ENCODE results near the gene CCDC194.

CCDC194 gene

DNA sequence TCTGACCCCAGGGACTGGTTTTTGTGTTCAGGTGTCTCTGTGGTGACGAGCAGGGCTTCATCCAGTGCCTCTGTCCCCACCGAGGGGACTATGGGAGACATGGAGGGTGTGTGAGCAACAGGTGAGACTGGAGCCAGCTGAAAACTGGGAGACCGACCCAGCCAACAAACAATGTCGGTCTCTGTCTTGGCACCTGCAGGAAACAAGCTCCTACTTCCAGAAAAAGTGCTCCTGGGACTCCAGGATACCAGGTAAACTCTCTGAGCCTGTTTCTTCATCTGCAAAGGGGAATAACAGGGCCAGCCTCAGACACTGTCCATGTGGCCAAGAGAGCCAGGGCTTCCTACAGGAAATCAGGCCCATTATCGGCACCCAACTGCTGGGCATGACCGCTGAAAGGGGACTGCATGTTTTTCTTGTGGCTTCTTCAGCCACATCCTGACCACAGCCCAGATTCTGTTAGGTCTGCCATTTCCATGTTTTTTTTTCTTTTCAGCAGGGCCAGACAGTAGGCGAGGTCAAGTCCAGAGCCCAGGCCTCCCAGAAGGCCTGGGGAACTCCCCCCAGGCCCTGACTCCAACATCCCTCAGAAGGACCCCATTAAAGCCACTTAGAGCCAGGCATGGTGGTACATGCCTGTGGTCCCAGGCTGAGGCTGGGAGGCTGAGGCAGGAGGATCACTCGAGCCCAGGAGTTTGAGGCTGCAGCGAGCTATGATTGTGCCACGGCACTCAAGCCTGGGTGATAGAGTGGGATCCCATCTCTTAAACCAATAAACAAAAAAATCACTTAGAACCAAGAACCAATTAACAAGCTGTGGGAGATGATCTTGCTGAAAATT is 12.3 kb upstream of the CCDC194 start:
- no peak for DNase-seq (ENCODE audit: low read depth, low spot score)

DNA sequence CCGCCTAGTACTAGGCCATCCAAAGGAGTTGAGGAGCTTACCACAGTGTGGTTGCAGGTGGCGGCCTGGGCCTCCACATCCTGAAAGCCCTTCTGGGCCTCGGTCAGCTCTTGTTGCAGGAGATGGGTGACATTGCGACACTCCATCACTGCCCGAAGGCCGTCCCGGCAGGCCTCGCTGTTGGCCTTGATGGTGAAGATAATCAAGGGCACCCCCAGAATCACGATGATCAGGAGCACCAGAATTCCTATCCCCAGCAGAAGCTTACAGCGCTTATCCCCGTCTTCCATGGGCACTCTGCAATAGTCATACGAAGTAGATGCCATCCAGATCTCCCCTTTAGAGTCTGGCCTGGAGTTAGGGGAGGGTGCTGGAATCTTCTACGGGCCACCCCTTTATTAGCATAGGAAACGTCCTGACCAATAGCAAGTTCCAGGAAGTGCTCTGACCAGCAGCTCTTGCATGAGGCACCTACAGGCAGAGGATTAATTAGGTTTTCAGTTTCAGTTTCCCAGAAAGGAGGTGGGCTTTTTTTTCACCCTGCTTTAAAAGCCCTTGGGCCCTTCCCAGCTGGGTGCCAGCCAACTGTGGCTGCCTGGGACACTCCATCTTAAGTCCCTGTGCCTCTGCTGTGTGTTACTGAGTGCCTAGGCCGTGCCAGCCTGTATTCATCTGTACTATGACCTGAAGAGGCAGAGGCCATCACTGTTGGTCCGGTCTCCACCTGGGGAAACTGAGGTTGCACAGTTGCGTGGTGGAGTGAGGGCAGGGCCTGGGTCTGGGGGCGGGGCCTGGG is 11.5 kb upstream of the CCDC194 start, which contains the start of gene BST2:
BST2 (minus strand) TSS at position 381 of the 796 bp plus-strand sequence; CDS start at position 326, 55 bp downstream.
- no peak for DNase-seq (ENCODE audit: low read depth, low spot score)

DNA sequence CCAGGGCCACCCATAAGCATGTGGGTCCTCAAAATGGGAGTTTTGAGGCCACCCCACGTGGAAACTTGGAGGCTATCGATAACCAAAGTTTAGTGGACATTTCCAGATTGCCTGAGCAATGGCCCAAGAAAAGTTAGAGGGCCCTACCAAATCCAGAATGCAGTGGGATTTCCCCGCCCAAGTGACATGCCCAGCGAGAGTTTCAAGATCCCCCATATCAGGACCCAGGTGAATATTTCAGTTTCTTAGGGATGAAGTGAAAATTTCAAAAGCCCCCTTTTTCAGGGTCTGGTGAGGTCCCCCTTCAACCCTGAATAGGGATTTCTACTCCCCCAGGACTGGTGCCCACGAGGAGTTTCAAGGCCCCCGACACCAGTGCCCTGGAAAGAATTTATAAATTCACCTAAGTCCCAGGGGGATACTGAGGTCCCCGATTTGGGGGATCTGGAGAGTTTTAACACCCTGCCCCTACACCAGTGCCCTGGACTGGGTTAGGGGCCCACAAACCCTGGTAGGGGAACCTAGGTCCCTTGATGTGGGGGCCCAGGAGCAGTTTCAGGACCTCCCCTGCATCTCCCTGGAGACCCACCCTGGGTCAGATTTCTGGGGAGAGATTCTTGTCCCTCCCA is 10.7 kb upstream of the CCDC194 start:
- DNase-seq (ENCODE audit: low read depth, low spot score), result no peak

DNA sequence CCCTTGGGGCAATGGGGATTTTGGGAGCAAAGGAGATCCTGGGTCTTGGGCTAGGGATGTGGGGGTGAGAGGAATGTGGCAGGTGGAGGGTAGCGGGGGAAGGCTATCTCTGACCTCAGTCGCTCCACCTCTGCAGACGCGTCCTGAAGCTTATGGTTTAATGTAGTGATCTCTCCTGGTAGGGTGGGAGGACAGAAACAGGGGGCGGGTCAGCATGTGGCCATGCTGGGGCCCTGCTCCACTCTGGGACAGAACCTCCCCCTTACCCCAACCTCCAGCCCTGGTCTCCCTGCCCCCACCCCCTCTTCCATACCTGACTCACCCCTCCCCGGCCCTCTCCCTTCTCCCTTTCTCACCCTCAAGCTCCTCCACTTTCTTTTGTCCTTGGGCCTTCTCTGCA is 10.0 kb upstream of the CCDC194 start:
- DNase-seq (ENCODE audit: low read depth, low spot score), result no peak

DNA sequence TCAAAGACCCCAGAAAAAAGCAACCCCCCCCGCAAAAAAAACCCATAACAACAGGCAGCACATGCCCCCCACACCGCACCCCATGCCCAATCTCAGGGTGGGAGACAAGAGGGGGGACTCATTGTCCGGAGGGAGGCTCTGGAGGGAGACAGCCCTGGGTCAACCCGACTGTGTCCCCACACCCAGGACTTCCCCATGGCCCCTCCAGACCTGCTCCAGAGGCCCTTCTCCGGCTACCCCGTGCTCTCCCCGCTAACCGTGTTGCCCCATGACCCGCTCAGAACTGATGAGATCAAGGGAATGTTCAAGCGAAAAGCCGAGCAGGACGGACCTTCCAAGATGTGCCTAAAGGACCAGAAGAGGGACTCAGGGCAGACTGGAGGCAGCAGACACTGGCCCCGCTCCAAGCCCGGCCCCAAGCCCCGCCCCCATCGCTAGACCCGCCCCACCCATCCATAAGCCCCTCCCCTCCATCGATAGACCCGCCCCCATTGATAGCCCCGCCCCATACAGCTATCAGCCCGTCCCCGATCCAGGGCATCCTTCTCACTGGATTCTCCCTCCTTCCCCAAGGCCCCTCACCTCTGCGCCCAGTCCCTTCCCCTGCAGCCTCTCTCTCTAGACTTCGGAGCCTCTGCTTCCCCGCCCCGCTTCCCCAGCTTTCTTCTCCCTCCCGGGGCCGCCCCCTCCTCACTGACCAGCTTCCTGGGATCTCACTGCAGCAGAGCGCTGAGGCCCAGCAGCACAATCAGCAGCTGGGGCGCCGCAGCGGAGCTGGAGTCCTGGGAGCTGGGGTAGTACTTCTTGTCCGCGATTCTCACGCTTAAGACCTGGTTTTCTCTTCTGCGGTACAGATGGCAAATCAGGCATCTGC is 9.2 kb upstream of the CCDC194 start:
- DNase-seq (ENCODE audit: low read depth, low spot score), result no peak

DNA sequence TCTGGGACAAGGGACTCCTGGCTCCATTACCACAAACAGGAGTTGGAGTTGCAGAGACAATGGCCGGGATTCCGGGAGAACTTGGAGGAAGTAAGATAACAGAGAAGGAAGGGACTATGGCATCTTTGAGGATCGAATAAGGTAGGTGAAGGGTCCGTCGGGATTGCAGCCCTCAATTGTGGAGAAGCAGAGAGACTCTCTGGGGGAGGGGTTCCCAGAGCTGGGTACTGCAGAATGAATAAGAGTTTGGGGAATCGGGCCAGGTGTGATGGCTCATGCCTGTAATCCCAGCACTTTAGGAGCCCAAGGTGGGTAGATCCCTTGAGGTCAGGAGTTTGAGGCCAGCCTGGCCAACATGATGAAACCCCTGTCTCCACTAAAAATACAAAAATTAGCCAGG is 7.6 kb upstream of the CCDC194 start:
- no peak for DNase-seq (ENCODE audit: low read depth, low spot score)

DNA sequence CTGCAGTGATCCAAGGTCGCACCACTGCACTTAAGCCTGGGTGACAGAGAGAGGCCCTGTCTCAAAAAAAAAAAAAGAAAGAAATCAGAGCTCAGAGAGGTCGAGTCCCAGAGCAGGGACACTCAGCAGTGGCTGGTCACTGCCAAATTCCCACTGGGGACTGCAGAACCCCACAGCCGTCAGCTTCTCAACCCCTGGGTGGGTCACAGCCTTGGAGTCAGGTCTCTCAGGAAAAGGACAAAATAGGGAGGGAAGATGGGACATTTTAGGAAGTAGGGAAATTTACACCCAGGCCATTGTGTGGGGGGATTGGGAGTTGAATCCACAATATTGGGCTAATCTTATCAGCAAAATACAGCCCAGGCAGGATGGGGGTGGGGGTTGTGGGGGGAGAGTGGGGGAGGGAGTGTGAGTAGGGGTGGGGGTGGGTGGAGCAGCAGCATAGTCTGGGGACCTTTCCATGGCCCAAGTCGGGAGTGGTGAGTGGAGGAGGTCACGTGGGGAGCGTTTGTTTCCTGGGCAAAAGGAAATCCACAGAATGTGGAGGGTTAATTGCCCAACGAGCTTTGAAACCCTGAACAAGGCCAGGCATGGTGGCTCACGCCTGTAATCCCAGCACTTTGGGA is 5.0 kb upstream of the CCDC194 start:
- no peak for DNase-seq (ENCODE audit: low read depth, low spot score)

DNA sequence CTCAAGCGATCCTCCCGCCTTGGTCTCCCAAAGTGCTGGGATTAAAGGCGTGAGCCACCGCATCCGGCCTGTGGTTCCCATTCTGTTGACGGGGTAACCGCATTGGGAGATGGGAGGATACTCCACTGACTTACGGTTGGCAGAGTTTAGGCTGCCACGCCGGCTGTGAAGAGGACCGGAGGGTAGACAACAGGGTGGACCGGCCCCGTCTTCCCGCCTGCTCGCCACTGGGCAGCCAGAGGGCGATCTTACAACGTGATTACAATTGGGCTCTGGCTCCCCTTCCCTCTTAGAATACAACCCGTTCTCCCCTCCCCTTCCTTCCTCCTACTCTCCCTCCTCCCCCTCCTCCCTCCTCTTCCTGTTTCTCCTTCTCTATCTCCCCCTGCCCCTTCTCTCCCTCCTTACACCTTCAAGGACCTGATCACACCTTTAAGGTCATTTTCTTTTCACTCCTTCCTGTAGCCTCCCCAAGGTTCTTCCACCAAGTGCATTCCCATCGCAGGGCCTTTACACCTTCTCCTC is 957 bp upstream of the CCDC194 start:
- peak; percentile 42 for DNase-seq (ENCODE audit: low read depth, low spot score)

DNA sequence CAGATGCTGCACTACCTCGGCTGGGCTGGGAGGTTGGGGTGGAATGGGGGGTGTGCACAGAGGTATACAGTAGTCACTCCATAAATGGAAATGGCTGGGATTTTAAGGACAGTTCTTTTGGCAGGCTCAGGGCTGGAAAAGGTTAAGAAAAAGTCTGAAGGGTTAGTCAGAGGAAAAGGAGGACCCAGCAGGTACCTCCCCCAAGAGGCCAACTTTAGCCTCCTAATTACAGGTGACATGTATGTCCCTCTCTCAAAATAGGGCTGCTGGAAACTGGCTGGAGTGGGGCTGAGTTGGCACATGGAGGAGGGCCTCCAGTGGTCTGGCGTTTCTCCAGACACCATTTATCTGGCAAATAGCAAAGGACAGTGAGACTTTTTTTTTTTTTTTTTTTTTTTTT is 994 bp downstream of the CCDC194 start:
- no peak for DNase-seq (ENCODE audit: low read depth, low spot score)

DNA sequence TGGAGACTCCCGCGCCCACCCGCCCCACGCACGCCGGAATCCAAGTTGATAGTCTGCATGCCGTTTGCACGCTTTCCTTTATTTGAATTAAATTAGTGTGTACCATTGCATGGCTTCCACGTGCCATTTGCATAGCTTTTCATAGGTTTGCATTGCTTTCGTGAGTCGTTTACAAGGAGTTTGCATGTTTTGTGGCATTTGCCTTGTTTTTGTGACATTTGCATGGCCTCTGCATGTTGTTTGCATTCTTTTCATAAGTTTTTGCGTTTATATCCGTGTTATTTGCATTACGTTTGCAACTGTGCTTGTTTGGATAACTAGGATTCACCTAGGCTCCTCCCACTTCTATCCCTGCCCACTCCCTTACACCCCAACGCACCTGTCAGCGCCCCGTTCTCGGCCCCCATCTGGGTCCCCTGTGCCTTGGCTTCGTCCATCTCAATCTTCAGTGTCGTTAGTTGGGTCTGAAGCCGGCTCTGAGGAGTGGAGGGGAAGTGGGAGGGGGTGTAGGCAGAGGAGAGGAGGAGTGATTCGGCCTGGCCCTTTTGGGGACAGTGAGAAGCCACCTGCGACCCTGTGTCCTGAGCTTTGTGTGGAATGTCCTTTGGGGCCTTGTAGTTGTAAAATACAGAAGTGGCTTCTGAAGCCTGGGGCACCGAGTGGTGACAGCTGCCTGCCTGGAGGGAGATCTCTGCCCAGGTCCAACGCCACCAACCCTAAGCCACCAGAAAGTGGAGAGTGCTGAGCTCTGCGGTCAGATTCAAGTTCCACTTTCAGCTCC is 2.4 kb downstream of the CCDC194 start:
- no peak for DNase-seq (ENCODE audit: low read depth, low spot score)

DNA sequence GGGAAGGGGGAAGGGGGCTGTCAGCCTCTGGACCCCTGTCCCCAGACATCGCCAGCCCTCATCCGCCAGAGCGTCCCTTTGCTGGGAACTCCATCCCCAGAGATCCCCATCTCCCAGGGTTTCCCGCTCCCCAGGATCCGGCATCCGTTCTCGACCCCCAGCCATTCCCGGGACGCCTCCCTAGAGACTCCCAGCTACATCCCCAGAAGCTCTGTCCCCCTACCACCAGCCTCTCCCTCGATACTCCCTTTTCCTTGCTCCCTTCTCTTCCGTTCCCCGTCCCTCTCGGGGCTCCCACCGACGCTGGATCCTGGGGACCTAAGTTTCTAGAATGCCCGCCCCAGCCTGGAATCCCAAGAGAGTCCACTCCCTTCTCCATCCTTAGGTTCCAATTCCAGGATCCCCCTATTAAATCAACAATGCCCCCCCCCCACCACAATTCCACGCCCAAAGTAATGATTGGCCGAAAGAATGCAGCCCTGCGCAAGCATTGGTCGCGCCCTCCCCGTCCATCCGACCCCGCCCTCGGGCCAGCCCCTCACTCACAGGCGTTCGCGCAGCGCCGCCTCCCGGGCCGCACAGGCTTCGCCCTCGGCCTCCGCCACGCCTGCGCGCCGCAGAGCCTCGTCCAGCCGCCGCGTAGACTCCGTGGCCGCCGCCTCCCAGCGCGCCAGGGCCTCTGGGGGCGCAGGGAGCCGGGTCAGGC is 3.2 kb downstream of the CCDC194 start:
- peak; percentile 68 for DNase-seq (ENCODE audit: low read depth, low spot score)

DNA sequence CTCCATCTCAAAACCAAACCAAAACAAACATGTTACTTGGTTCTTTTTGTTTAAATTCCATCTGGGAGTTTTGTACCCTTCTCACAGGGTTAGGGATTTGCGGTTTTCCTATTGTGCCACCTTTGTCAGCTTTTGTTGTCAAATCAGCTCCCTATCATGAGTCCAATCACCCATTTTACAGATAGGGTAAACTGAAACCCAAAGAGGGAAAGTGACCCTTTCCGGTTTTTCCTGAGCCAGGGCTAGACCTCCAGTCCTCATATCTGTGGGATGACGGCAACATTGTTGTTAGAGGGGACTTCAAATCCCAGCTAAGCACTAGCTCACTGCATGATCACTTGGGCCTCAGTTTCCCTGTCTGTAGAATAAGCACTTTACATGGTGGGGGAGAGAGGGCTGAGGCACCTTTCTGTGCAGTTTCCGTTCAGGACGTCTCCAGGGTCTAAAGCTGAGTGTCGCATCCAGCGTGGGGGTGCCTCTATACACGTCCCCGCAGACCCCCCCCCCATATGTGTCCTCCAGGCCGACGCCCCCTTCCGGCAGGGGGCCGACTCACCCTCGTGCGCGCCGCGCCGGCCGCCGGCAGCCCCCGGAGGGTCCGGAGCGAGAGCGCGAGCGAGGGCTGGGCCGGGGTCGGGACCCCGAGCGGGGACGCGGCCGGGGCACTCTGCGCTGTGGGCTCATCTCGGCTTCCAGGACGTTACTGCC is 3.9 kb downstream of the CCDC194 start:
- no peak for DNase-seq (ENCODE audit: low read depth, low spot score)

DNA sequence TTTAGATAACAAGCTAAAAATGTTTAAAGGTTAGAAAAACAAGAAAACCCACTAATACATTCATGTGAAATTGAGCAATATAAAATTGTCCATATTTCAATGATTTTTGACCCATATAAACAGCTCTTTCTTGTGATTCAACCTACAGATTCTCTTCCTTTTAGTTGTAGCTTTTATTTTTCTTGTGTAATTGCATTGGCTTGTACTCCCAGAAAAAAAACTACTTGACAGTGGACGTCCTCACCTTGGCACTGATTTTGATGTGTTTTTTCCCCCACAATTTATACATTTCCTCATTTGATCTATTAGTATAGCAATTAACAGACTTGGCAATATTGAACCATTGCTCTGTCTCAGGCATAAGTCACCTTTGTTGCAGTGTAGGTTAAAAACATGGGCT is 4.7 kb downstream of the CCDC194 start:
- no peak for DNase-seq (ENCODE audit: low read depth, low spot score)

DNA sequence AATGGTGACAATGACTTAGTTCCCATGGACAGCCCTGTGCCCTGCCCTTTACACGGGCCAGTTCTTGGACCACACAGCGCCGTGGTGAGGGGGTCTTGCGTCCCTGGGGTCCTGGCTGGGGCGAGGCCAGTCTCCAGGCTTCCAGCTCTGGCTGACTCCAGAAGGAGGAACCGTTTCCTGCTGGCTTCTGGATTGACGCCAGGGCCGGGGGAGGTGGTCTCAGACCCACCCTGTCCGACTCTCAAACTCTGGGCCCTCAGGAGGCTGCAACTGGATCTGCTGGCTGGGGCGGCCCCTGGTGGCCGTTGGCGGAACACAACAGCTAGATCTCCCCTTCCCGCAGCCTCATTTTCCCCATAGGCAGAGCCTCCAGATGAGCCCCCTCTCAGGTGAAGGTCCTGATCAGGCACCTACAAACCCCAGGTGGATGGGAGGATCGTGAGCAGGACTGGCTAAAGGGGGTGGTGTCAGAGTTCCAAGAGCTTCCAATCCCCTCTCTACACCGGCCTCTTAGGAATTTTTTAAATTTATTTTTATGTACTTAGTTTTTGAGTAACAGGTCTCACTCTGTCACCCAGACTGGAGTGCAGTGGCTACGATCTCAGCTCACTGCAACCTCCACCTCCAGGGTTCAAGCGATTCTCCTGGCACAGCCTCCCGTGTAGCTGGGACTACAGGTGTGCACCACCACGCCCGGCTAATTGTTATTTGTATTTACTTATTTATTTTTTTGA is 8.0 kb downstream of the CCDC194 start:
- DNase-seq (ENCODE audit: low read depth, low spot score), result no peak

DNA sequence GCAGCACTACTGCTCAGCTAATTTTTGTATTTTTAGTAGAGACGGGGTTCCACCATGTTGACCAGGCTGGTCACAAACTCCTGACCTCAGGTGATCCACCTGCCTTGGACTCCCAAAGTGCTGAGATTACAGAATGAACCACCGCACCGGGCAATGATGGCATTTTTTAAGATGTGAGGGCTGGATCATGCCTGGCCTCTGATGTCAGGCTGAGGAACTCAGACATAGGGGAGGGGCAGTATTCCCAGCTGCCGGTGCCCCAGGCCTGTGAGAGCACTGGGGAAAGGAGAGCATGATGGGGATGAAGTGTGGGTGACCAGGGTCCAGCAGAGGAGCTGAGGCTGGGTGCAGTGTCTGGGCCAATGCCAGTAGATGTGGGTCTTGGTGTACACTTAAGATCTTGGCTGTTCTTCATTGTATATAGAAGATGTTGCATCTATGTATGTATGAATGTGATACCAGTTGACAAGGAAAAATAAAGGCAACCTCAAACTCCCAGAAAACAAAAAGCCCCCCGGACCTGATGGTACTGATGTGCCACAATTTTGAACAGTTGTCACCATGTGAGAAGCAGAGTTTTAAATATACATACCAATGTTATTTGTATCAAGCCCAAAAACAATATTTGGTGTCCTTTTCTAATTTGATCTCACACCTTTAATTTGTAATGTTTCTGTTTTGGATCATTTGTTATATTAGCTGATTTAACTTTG is 13.4 kb downstream of the CCDC194 start:
- DNase-seq (ENCODE audit: low read depth, low spot score), result no peak

DNA sequence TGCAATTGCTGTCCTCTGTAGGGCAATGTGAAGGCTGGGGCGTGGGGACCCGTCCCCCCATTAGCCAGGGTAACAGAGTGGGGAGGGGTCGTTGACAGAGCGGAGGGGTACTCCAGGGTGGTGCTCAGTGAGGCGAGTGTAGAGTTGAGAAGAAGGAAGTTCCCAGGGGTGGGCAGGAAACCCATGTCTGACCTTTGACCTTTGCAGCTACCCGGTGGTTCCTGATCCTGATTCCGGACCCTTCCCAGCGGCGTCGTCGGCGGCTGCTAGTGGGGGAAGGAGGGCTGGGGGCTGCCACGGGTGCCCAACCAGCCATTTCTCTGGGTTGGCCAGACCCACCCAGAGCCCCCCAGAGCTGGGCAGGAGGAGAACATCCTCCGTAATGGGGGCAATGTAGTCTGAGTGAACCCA is 14.8 kb downstream of the CCDC194 start:
- no peak for DNase-seq (ENCODE audit: low read depth, low spot score)

DNA sequence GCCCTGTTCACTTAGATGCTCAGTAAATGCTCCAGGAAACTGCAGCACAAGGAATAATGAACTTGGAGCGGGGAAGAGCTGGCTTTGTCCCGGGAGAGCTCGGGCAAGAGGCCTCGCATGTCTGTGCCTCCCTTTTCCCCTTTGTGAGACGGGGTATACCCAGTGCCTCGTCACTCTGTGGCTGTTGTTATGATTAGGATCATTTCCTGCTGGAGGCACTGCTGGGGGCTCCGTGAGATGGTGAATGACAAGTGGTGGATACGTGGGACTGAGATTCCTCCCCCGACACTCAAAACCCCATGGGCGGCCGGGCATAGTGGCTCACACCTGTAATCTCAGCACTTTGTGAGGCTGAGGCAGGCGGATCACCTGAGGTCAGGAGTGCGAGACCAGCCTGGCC is 15.7 kb downstream of the CCDC194 start:
- no peak for DNase-seq (ENCODE audit: low read depth, low spot score)
